HUES48 (cell line): ENCODE measurements around the gene ATF2.

Source experiments
- H3K27ac ChIP-seq: one replicate; pipeline ENCODE4 v1.7.0; 2013; ENCODE audit warnings: low read depth, low read length, inconsistent platforms
- H3K27me3 ChIP-seq: 2 replicates; pipeline ENCODE4 v1.6.1; 2013; ENCODE audit warnings: mild to moderate bottlenecking, low read length; ENCODE audit not compliant: control insufficient read depth, insufficient read depth
- H3K36me3 ChIP-seq: 2 replicates; pipeline ENCODE4 v1.6.1; 2013; ENCODE audit warnings: low read length; ENCODE audit not compliant: control insufficient read depth, insufficient read depth
- H3K4me1 ChIP-seq: 2 replicates; pipeline ENCODE4 v1.6.1; 2013; ENCODE audit warnings: mild to moderate bottlenecking, low read length; ENCODE audit not compliant: control insufficient read depth, insufficient read depth
- H3K4me3 ChIP-seq: 2 replicates; pipeline ENCODE4 v1.5.1; 2013; ENCODE audit warnings: mild to moderate bottlenecking, low read depth, low read length
- H3K9ac ChIP-seq: 2 replicates; pipeline ENCODE4 v1.6.1; 2013; ENCODE audit warnings: mild to moderate bottlenecking, low read depth, low read length, moderate library complexity
- H3K9me3 ChIP-seq: 2 replicates; pipeline ENCODE4 v1.6.1; 2013; ENCODE audit warnings: low read length; ENCODE audit not compliant: control insufficient read depth, insufficient read depth

Gene ATF2

GRCh38 chr2:175167792-175168563, at the start of gene ATF2:
ATF2 (minus strand) TSS chr2:175168203; CDS start chr2:175136443, 31,760 bp downstream.
- Histone ChIP-seq H3K27me3 (no peaks in the 10 kb centered on the region), H3K9me3 (no peaks in the 10 kb centered on the region), H3K9ac (peak within 1 kb of the TSS; percentile 94), H3K4me3 (peak within 1 kb of the TSS; percentile 98), H3K4me1 (peaks cover 8% of the 10 kb centered on the region), H3K27ac (peak within 1 kb of the TSS; percentile 91), H3K36me3 (no peaks in the 10 kb centered on the region)

- Histone ChIP-seq H3K27ac (no peak overlapping the region), H3K27me3 (no peaks in the 10 kb centered on the region), H3K4me1 (no peaks in the 10 kb centered on the region), H3K9ac (no peak overlapping the region), H3K4me3 (no peak overlapping the region), H3K36me3 (no peaks in the 10 kb centered on the region), H3K9me3 (no peaks in the 10 kb centered on the region)
Measured at GRCh38 chr2:175207741-175208438, 39.9 kb upstream of the ATF2 start.

DNA sequence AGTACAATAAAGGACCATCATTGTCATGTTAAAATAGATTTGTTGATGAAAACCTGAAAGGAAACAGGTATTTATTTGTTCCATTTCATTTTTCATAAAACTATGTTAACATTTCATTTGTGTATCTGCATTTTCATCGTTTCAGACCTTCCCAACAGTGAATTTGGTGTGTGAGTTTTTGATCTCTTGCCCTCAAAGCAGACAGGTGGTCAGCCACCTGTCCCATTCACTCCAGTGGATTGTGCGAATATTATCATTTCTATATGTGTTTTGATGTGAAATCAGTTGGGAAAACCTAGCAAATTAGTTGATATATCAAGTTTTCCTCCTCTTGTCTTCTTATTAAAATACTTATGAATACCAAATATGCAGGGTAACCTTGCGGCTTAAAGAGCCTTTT, 38.9 kb upstream of the ATF2 start:
- no peak overlapping the region for H3K9ac ChIP-seq
- no peaks in the 10 kb centered on the region for H3K36me3 ChIP-seq
- no peaks in the 10 kb centered on the region for H3K9me3 ChIP-seq
- no peaks in the 10 kb centered on the region for H3K4me1 ChIP-seq
- no peak overlapping the region for H3K27ac ChIP-seq
- H3K27me3 ChIP-seq, result no peaks in the 10 kb centered on the region
- no peak overlapping the region for H3K4me3 ChIP-seq

GRCh38 chr2:175205523-175205922, 37.5 kb upstream of the ATF2 start:
- Histone ChIP-seq H3K9me3 (no peaks in the 10 kb centered on the region), H3K4me3 (no peak overlapping the region), H3K4me1 (no peaks in the 10 kb centered on the region), H3K9ac (no peak overlapping the region), H3K27me3 (no peaks in the 10 kb centered on the region), H3K27ac (no peak overlapping the region), H3K36me3 (no peaks in the 10 kb centered on the region)

- H3K36me3 ChIP-seq, result no peaks in the 10 kb centered on the region
- no peak overlapping the region for H3K9ac ChIP-seq
- no peaks in the 10 kb centered on the region for H3K27me3 ChIP-seq
- no peaks in the 10 kb centered on the region for H3K4me1 ChIP-seq
- H3K4me3 ChIP-seq, result no peak overlapping the region
- H3K27ac ChIP-seq, result no peak overlapping the region
- H3K9me3 ChIP-seq, result no peaks in the 10 kb centered on the region
Measured at GRCh38 chr2:175203621-175204496, 35.9 kb upstream of the ATF2 start.

DNA sequence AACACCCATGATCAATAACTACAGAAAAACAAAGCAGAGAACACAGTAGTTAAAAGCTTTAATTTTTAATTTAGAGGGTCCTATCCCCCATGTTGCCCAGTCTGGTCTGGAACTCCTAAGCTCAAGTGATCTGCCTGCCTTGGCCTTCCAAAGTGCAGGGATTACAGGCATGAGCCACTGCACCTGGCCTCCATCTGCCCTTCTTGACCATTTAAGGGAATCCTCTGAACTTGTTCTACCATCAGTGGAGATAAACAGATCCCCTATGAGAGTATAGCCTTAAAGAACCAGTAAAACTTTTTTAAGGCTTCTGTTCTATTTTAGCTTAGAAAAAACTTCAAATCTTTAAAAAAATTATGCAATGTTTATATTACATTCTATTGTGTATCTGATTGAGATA, 27.0 kb upstream of the ATF2 start:
- no peaks in the 10 kb centered on the region for H3K36me3 ChIP-seq
- no peak overlapping the region for H3K4me3 ChIP-seq
- H3K9me3 ChIP-seq, result no peaks in the 10 kb centered on the region
- H3K27ac ChIP-seq, result no peak overlapping the region
- H3K27me3 ChIP-seq, result no peaks in the 10 kb centered on the region
- H3K4me1 ChIP-seq, result no peaks in the 10 kb centered on the region
- H3K9ac ChIP-seq, result no peak overlapping the region

DNA sequence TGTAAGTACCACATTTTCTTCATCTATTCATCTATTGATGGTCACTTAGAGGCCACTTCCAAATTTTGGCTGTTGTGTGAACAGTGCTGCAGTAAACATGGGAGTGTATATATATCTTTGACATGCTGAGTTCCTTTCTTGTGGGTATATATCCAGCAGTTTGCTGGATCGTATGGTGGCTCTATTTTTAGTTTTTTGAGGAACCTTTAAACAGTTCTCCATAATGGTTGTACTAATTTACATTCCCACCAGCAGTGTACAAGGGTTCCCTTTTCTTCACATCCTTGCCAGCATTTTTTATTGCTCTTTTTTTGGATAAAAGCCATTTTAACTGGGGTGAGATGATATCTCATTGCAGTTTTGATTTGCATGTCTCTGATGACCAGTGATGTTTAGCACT, 20.8 kb upstream of the ATF2 start:
- Histone ChIP-seq H3K9me3 (no peaks in the 10 kb centered on the region), H3K27ac (no peak overlapping the region), H3K36me3 (no peaks in the 10 kb centered on the region), H3K9ac (no peak overlapping the region), H3K4me1 (no peaks in the 10 kb centered on the region), H3K4me3 (no peak overlapping the region), H3K27me3 (no peaks in the 10 kb centered on the region)

GRCh38 chr2:175187378-175187777, 19.4 kb upstream of the ATF2 start:
- no peaks in the 10 kb centered on the region for H3K4me1 ChIP-seq
- no peaks in the 10 kb centered on the region for H3K36me3 ChIP-seq

DNA sequence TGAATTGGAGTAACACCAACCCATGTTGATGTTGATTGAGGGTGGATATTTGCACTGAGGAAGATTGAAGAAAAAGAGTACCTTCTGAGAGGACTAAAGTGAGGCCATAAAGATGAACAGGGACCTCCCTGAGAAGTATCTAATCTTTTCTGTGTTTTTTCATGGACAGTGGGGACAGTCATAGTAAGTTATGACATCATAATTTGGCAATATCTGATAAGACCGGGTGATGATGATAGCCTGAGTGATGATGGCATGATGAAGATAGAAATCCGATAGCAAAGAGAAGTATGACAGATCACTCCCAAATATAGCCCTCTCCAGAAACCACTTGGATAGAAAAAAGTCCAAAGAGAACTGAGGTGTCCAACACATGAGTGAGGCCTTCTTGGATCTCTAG, 15.7 kb upstream of the ATF2 start:
- no peak overlapping the region for H3K4me3 ChIP-seq
- no peak overlapping the region for H3K9ac ChIP-seq
- H3K27ac ChIP-seq, result no peak overlapping the region
- H3K36me3 ChIP-seq, result peaks cover 14% of the 10 kb centered on the region
- no peaks in the 10 kb centered on the region for H3K9me3 ChIP-seq
- H3K27me3 ChIP-seq, result no peaks in the 10 kb centered on the region
- H3K4me1 ChIP-seq, result peaks cover 10% of the 10 kb centered on the region

More at GRCh38 chr2:175187378-175187777, 19.4 kb upstream of the ATF2 start:
- Histone ChIP-seq H3K27me3 (no peaks in the 10 kb centered on the region), H3K27ac (no peak overlapping the region), H3K4me3 (no peak overlapping the region), H3K9ac (no peak overlapping the region), H3K9me3 (no peaks in the 10 kb centered on the region)

GRCh38 chr2:175181877-175182308, 13.9 kb upstream of the ATF2 start:
- Histone ChIP-seq H3K27me3 (no peaks in the 10 kb centered on the region), H3K9me3 (no peaks in the 10 kb centered on the region), H3K9ac (peak overlapping the region; percentile 59), H3K36me3 (peaks cover 31% of the 10 kb centered on the region), H3K4me1 (peaks cover 10% of the 10 kb centered on the region), H3K4me3 (peak overlapping the region; percentile 95), H3K27ac (peak overlapping the region; percentile 61)
